Stimulated activated CD4-positive, alpha-beta T cell treated with anti-CD3 and anti-CD28 coated beads, Interleukin-12 subunit alpha, Interleukin-12 subunit beta, amount 100 ng/mL, for 24 hours (primary cell): Measurements from ENCODE around the gene LSP1.
A peak's percentile ranks its signal among the peaks of the same experiment; 100 is the strongest.

ENCODE experiments used
- DNase-seq, 2 experiments: peaks; one replicate each; pipeline ENCODE4 v3.0.0-alpha.2; 2020; ENCODE audit warnings: low read depth in 2 of 2

LSP1 gene

DNA sequence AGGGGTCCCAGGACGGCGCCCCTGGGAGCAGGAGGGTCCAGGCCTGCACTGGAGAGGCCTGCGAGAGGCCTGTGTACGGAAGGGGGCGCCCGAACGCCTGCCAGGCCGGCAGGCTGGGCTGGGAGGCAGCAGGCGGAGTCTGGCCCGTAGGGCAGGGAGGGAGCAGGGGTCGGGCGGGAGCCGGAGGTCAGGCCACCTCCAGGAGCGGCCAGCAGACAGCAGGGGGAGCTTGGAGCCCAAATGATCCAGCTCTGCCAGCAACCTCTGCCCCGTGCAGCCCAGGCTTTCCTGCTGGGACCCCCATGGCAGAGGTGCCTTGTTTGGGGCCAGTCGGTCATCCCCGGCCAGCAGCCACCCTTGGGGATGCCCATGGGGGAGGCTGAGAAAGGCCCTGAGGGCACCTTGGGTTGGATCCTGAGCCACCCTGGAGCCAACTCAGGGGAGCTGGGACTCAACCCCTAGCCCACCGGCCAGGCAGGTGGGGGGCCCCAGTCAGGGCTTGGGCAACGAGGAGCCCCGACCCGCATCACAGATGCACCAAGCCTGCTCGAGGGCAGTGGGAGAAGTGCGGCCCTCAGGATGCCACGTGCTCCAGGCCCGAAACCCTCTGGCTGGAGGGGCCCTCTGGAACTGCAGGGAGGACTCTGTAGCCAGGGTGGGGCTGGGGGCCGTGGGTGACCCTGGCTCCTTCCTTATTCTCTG, 27.7 kb upstream of the LSP1 start:
- DNase-seq: no peak

DNA sequence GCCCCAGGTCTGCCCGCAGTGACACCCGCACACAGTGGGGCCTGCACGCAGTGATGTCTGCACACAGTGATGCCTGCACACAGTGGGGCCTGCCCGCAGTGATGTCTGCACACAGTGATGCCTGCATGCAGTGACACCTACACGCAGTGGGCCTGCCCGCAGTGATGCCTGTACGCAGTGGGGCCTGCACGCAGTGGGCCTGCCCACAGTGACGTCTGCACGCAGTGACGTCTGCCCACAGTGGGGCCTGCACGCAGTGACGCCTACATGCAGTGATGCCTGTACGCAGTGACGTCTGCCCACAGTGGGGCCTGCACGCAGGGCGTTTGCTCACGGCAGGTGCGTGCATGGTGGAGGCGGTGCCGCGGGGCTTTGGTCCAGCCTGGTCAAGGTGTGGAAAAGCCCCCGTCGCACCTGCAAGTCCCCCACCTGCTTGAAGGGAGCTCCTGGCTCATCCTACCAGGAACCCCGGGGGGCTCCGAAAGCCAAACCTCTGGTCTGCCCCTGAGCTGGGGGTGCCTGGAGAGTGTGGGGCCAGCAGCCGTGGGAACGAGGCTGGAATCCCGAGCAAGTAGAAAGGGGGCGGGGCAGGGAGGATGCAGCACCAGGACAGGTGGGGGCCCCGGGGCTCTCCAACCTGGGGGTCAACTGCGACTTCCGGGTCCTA, 27.0 kb upstream of the LSP1 start:
- DNase-seq: no peak

DNA sequence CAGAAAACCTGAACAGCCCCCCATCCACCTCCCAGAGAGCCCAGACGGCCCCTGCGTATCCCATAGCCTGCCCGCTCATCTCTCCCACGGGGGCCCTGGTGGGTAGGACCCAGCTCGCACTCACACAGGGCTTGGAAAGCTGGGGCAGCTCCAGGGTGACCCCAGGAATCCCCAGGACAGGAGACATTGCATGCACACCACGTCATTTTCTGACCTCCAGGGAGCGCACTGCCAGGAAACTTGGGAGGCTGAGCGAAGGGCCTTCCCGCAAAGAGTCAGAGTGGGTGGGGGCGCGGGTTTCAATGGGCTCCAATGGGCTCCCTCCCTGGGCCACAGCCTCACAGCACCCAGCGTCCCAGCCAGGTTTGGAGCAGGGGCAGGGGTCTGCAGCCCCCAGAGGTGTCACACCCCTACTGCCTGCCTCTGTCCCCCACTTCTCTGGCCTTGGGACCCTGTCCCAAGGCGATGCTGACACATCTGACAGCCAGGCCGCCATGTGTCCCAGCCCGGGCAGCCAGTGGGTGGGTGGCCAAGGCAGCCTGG, 26.3 kb upstream of the LSP1 start:
- no peak for DNase-seq

DNA sequence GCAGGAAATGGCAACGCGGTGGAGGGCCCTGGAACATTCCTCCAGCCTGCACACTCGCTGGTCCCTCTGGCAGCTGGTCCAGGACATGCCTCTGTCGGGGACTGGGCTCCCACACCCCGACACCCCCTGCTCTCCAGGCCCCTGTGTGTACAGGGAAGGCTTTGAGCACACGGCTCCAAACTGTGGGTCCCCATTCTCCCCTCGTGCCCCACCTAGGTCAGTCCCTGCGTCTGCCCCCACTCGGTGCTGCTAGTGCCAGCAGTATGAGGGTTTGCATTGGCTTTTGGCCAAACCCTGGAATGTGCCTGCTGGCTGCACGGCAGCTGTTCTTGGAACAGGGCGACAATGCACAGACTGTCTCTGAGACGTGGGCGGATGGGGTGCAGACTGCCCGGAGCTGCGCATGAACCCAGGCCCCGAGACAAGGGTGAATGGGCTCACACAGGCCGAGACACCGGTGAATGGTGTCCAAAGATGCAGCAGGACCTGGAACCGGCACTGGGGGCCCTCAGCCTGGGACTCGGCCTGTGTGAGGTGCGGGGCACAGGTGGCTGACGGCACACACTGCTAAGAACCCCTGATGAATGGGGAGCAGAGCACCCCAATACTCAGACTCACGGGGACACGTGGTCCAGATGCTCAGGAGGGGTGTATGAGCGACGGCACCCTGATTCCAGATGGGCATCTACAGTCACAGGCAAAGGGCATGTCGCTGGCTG, 25.6 kb upstream of the LSP1 start:
- no peak for DNase-seq

DNA sequence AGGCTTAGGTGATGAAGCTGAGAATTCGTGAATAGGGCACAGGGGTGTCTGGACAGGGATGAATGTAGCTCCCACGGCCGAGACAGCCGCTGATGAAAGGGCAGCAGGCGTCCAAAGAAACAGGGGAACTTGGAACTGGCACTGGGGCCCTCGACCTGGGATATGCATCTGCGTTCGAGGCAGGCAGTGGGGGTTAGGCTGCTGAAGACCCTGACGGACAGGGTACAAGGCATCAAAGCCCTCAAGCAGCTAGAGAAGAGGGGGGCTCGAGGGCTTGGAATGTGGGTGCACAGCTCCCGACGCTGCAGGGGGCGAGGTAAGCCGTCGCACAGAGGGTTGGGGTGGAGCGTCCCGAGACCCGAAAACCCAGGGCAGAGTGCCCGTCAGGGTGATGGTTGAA, 25.0 kb upstream of the LSP1 start:
- DNase-seq: no peak

DNA sequence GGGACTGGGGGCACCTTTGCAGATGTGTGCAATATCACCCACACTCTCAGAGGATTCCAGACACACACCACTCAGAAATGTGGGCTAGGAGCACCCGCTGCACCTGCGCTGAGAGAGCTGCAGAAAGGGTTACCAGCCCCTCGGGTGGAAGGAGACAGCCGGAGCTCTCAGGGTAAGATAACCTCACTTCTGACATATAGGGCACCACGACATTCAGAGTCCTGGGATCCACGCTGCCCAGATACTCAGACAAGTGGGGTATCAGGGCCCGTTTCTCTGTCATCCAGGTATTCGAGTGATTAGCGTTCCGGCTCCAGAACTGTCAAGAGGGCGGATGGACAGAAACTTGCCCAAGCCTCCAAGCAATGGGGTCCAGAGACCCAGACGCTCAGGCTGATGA, 24.3 kb upstream of the LSP1 start:
- no peak for DNase-seq

DNA sequence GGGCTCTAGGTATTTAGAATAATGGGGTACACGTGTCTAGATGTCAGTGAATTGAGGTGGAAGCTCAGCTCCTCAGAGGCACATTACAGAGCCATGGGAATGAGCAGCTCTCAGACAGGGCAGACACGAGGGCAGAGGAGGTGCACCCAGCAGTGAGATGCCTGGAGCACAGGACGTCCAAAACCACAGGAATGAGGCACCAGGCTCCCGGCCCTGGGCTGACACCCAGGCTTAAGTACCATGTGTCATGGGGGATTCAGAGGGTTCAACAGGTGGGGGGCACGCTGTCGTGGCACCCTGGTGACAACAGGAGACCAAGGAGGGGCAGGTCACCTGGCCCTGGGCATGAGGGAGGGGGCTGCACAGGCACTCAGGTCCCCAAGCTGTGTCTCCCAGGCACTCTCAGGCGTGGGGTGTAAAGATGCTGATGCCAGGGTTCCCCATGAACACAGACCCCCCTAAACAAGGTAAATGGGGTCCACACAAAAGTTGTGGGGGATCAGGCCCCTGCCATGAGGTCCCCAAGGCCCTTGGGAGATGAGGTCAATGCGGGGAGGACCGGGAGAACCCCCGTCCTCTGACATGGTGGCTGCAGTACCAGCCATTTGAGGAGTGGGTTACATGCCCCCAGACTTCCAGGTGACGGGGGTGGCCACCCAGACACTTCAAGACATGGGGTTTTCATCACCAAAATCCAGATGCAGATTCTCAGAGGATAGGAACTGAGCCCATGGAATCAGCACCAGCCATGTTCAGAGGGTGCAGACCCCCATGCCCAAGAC, 23.7 kb upstream of the LSP1 start:
- DNase-seq: no peak

DNA sequence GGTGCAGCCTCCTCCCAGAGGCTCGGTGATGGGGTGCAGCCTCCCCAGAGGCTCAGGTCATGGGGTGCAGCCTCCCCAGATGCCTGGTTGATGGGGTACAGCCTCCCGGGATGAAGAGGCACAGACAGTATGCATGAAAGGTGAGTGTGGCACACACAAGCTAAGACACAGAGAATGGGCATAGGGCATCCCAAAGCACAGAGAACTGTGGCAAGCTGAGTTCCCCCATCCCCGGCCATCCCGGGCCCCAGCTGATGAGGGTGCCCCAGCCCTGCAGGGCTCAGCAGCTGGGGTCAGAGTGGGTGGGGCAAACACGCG, 22.9 kb upstream of the LSP1 start:
- no peak for DNase-seq

DNA sequence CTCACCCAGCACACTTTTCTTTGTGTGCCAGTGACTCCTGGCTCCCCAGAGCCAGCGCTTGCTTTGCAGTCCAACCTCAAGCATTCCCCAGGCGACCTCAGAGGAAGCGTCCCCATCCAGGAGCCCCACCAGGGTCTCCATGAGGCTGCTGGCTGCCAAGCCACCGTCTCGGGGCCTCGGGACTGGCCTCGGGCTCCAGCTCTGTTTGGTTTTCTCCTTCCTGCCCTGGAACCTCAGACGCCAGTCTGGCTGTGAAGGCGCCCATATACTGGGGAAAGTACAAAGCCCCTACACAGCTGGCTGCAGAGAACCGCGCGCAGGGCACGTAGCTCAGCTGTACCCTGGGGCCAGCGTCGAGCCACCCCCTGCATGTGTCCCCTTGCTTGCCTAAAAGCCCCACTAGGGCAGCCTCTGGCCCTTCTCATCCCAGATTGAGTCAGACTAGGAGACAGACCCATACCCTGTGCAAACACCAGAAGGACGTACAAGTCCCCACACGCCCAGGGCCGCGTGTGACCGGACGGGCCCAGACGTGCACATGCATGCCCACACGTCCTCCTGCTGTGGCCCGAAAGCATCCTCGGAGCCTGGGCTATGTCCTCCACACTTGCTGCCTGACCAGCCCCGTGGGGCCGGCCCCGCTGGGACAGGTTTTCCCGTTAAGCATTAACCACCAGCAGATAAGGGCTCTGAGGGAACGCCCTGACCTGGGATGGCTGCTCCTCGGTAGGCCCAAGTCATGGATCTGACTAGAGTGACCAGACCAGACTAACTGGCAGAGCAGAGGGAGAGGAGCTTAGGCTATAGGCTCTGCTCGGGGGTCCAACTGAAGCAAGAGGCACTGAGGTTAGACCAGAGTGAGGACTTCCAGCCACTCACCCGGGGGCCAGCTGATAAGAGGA, 22.3 kb upstream of the LSP1 start:
- DNase-seq: no peak

DNA sequence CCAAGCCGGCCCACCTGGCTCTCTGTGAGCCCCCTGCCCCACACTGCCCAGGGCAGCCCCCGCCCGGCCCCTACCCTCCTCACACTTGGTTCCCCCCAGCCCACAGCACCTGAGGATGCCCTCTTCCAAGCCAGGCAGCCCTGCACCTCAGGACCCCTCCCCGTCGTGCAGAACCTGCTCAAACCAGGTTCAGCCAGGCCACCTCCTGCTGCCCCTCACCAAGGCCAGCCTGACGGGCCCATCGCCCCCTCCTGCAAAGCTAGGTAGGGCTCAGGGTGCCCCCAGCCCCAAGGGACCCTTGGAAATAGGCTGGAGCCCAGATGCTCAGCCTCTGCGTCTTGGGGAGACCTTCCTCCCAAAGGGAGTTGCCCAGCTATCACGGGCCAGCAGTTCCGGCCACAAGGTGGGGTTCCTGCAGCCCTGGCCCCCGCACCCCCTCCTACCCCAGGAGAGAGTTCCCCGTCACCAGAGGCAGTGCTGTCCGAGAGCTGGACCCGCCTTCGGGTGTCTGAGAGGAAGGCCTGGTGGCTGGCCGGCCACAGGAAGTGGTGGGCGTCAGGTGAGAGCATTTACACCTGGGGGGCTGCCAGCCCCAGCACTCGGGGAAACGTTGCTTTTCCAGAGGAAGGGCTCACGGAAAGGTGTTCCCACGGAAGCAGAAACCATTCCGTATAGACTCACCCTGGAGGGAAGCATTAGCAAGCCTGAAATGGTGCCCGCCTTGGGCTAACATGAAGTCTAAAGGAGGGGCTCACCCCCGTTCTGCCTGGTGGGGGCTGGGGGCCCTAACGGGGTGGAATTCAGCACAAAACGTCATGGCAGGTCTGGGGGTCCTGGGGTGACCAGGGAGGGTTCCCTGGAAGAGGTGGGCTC, 21.3 kb upstream of the LSP1 start:
- no peak for DNase-seq

DNA sequence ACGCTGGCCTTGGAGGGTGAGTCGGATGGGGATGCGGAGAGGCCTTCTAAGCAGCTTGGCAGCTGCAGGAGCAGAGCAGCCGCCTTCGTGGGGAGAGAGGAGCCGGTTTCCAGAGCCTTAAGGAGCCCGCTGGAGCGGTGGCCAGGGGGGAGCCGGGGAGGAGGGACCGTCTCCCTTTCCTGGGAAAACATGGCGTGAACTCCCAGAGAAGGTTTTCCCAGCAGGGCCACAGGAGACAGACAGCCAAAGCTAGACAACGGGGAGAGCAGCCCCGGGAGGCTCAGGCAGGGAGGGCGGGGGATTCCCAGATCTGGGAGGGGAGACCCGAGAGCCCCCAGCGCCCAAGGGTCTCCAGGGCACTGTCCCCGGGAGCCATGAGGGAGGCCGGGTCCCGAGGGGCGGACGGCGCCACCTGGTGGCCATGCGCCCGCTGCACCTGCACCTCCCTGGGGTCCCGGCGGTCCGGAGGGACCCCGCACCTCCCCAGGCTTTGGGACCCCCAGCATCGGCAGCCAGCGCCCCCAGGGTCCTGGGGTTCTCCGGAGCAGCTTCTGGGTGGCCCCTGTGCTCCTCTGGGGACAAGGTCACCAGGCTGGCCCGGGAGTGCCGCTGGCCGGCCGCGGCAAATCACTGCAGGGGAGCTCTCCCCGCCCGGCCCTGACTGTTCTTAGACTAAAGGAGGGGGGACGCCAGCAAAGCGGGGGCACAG, 20.5 kb upstream of the LSP1 start:
- DNase-seq: peak in 1 of 2 experiments; percentile 54

DNA sequence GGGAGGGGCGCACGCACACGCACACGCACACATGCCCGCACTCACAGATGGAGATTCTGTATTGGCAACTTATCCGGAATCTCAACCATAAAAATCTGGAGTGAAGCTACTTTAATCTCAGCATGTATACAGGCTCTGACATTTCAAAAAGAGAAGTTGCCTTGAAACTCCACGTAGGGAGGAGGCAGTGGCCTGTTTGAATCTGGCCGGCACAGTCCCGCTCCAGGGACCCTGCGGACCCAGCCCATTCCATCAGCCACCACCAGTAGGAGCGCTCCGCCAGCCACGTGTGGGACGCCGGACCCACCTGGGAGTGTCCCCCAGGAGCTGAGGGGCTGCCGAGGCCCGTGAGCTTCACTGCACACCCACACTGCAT, 20.0 kb upstream of the LSP1 start:
- no peak for DNase-seq

DNA sequence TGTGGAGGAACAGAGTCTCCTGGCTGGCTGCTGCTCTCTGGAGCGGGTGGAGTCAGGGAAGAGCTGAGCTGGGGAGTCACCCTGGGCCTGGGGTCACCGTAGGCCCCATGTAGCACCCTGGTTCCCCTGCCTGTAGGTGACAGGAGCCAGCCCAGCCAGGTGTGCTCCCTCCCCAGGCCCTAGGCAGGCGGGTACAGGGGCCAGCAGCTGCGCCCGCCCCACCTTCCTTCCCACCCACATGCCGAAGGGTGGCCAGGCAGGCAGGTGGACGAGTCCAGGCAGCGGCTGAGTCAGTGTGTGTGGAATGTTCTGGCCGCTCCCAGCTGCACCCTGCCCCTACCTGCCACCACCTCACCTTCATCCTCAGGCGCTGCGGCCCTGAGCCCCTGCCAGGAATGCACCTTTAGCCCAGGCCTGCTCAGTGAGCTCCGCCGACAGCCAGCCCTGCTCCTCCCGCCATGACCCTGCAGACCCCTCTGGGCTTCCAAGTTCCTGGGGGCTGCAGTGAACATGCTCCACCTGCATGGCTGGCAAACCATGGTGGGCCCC, 18.7 kb upstream of the LSP1 start:
- DNase-seq: no peak

DNA sequence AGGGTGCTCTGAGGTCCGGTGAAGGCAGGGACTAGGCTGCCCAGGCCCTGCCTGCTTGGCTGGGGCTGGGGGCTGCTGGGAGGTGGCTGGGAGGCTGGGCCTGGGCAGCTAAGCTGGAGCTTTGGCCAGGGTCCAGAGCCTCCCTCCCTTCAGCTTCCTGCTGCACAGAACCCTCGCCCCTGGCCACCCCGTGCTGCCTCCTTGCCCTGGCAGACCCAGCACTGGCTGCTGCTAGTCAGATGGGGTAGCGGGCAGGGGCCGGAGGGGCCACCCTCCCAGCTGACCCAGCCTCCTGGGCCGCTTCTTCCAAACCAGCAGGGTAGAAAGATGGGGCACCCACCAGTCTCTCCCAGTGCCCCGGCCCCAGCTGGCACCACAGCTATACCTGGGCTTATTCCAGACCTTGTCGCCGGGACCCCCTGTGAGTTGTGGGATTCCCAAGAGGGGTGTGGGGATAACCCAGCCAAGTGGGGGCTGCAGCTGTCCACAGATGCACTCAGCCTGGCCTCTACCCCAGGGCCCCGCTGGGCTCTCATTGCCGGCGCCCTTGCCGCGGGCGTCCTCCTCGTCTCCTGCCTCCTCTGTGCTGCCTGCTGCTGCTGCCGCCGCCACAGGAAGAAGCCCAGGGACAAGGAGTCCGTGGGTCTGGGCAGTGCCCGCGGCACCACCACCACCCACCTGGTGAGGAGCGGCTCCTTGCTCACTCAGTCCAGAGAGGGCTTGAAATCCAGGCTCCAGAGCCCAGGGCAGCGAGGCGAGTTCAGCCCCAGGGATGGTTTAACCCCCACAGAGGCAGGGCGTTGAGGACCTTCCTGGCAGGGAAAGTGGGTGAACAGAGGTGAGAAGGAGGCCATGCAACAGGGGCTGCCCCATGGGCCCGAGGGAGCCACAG, 17.9 kb upstream of the LSP1 start, which contains the start of gene SYT8:
SYT8 (plus strand) TSS at position 212 of the 892 bp plus-strand sequence; CDS start at position 328, 116 bp downstream.
- no peak for DNase-seq

DNA sequence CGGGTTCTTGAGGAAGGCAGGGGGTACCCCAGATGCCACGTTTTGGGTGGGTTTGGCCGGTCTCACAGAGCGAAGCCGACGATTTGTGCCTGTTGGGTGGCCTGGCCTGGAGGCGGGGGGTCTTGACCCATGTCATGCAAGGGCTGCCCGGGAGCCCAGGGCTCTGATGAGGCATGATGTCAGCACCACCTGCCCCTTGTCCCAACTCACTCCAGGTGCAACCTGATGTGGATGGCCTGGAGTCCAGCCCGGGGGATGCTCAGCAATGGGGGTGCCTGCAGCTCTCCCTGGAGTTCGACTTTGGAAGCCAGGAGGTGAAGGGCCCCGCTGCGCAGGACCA, 17.2 kb upstream of the LSP1 start:
- DNase-seq: no peak

DNA sequence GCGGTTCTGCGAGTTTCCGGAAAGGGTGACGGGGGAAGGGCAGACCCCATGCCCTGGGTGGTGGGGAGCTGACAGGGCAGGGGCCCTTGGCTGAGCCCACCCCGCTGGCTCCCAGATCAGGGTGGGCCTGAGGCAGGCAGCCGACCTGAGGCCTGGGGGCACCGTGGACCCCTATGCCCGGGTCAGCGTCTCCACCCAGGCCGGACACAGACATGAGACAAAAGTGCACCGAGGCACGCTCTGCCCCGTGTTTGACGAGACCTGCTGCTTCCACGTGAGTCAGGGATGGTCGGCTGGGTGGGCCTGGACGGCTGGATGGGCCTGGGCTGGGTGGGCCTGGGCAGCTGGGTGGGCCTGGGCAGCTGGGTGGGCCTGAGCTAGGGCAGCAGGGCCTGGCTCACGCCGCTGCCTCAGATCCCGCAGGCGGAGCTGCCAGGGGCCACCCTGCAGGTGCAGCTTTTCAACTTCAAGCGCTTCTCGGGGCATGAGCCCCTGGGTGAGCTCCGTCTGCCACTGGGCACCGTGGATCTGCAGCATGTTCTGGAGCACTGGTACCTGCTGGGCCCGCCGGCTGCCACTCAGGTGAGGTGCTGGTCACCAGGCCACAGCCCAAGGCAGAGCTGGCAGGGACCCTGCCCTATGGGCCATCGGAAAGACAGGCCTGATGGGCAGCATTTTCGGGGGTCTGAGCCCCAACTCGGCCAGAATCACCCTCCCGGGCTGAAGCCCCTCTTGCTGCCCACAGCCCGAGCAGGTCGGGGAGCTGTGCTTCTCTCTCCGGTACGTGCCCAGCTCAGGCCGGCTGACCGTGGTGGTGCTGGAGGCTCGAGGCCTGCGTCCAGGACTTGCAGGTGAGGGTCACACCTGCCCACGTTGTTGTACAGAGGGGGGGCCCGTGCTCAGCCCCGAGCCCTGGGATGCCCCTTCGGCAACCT, 16.6 kb upstream of the LSP1 start:
- DNase-seq: no peak
